HepG2 (cell line): ENCODE data around the gene UQCRHL. TPM values are rescaled to one million over a fixed set of nuclear protein-coding genes. Genes with fewer than 3 reads are reported as not detected.

Experiments
- ASH2L ChIP-seq: fragments of 300-600, 200-600 bp; sonication (generic); IDR thresholded peaks from 2 replicates; pipeline ENCODE4 v1.7.0; 2017; ENCODE audit warnings: low read depth, mild to moderate bottlenecking, moderate library complexity, mixed read lengths, low read length; ENCODE audit not compliant: insufficient read length
- BCL6 ChIP-seq: IDR thresholded peaks from 2 replicates; pipeline ENCODE4 v1.6.1; 2016; ENCODE audit warnings: missing genetic modification reagents, missing compliant biosample characterization
- DNMT3B ChIP-seq: conservative IDR thresholded peaks from 2 replicates; pipeline ENCODE4 v1.6.1; 2016; ENCODE audit warnings: missing biosample characterization, control low read depth
- ETV5 ChIP-seq: IDR thresholded peaks from 2 replicates; pipeline ENCODE4 v1.6.1; 2018; ENCODE audit warnings: missing biosample characterization, missing genetic modification reagents, inconsistent platforms, borderline replicate concordance
- FOXA3 ChIP-seq: IDR thresholded peaks from 2 replicates; pipeline ENCODE4 v1.6.1; 2016; ENCODE audit warnings: missing genetic modification reagents, missing compliant biosample characterization
- HNRNPLL ChIP-seq: fragments of 200-400 bp; formaldehyde crosslinking; IDR thresholded peaks from 2 replicates; pipeline ENCODE4 v1.6.1; 2017; ENCODE audit warnings: mild to moderate bottlenecking, low read depth, low read length; ENCODE audit not compliant: poor library complexity, severe bottlenecking
- LCORL ChIP-seq, 2 experiments: fragments of 450-650 bp in 1 of 2; sonication (generic) in 1 of 2; formaldehyde crosslinking in 1 of 2; IDR thresholded peaks; 2 replicates each; pipeline versions ENCODE4 v1.5.0 to v1.6.1; 2017 to 2020; ENCODE audit warnings: antibody characterized with exemption in 1 of 2, missing genetic modification reagents in 1 of 2
- MIER3 ChIP-seq: IDR thresholded peaks from 2 replicates; pipeline ENCODE4 v1.6.1; 2016; ENCODE audit warnings: missing compliant biosample characterization, borderline replicate concordance
- NCOA2 ChIP-seq: sonication (generic); formaldehyde crosslinking; IDR thresholded peaks from 2 replicates; pipeline ENCODE4 v1.8.0; 2022; ENCODE audit warnings: inconsistent platforms
- NFKB2 ChIP-seq: sonication (generic); formaldehyde crosslinking; IDR thresholded peaks from 2 replicates; pipeline ENCODE4 v1.4.0; 2020; ENCODE audit warnings: missing genetic modification reagents, borderline replicate concordance
- PHF20 ChIP-seq: sonication (generic); formaldehyde crosslinking; IDR thresholded peaks from 2 replicates; pipeline ENCODE4 v1.5.0; 2020; ENCODE audit warnings: mild to moderate bottlenecking, missing genetic modification reagents
- PRMT3 ChIP-seq: sonication (generic); formaldehyde crosslinking; IDR thresholded peaks from 2 replicates; pipeline ENCODE4 v1.8.1; 2022; ENCODE audit warnings: low read depth, mild to moderate bottlenecking, moderate library complexity, missing genetic modification reagents, borderline replicate concordance
- REL ChIP-seq: sonication (generic); formaldehyde crosslinking; conservative IDR thresholded peaks from 2 replicates; pipeline ENCODE4 v1.8.0; 2022; ENCODE audit warnings: mild to moderate bottlenecking, missing genetic modification reagents, moderate library complexity
- ZBTB7A ChIP-seq: sonication (generic); formaldehyde crosslinking; IDR thresholded peaks from 2 replicates; pipeline ENCODE4 v1.8.0; 2022; ENCODE audit warnings: mild to moderate bottlenecking, missing genetic modification reagents
- ZNF124 ChIP-seq: sonication (generic); formaldehyde crosslinking; IDR thresholded peaks from 2 replicates; pipeline ENCODE4 v1.4.0; 2020; ENCODE audit warnings: missing genetic modification reagents
- ZNF441 ChIP-seq: sonication (generic); formaldehyde crosslinking; IDR thresholded peaks from 2 replicates; pipeline ENCODE4 v1.7.0; 2021; ENCODE audit warnings: missing genetic modification reagents, borderline replicate concordance
- ZNF724P ChIP-seq: sonication (generic); formaldehyde crosslinking; IDR thresholded peaks from 2 replicates; pipeline ENCODE4 v1.8.0; 2022; ENCODE audit warnings: missing genetic modification reagents, borderline replicate concordance
- ZZZ3 ChIP-seq: sonication (generic); formaldehyde crosslinking; IDR thresholded peaks from 2 replicates; pipeline ENCODE4 v1.4.0; 2020; ENCODE audit warnings: missing genetic modification reagents, mild to moderate bottlenecking, borderline replicate concordance
- polyA plus RNA-seq, 8 experiments: library from polyadenylated mRNA; depleted of rRNA in 3 of 8; stranded (reverse) in 7 of 8; unstranded in 1 of 8; fragments of >200 nt; fragmentation: Illumina TruSeq in 4 of 8; extraction: Trizol in 4 of 8; gene quantifications; 2 replicates each; pipeline versions ENCODE4 v1.2.1 to v1.2.3, GENCODE V29; 2011 to 2016; ENCODE audit warnings: low read depth in 4 of 8, missing spikeins in 1 of 8, mixed read lengths in 1 of 8; ENCODE audit not compliant: insufficient read depth in 1 of 8
- total RNA-seq, 5 experiments: library from RNA; depleted of rRNA; stranded (reverse); fragments of >200 nt; fragmentation: Illumina TruSeq; extraction: Trizol; gene quantifications; 2 replicates each; pipeline ENCODE4 v1.2.3, GENCODE V29; 2016; ENCODE audit warnings: low read depth in 1 of 5
- TF ChIP-seq, protein P1 (sequence below): IDR thresholded peaks from 2 replicates; pipeline ENCODE4 v1.6.1; 2012; ENCODE audit warnings: inconsistent platforms
- TF ChIP-seq, protein P2 (sequence below): sonication (generic); formaldehyde crosslinking; IDR thresholded peaks from 2 replicates; pipeline ENCODE4 v1.4.0; 2020; ENCODE audit warnings: missing genetic modification reagents, borderline replicate concordance
- TF ChIP-seq, protein P3 (sequence below): sonication (generic); formaldehyde crosslinking; IDR thresholded peaks from 2 replicates; pipeline ENCODE4 v1.8.0; 2022; ENCODE audit warnings: missing genetic modification reagents, mild to moderate bottlenecking, moderate library complexity, borderline replicate concordance
- TF ChIP-seq, protein P4 (sequence below): sonication (generic); formaldehyde crosslinking; IDR thresholded peaks from 2 replicates; pipeline ENCODE4 v1.8.1; 2023; ENCODE audit warnings: mild to moderate bottlenecking, missing genetic modification reagents

Gene UQCRHL
- total and polyA plus RNA-seq, 2 of the 13 experiments (the other 11 are each of a cell fraction or from before 2014, with no cell fraction given), result 1.8 to 2.3 TPM

DNA sequence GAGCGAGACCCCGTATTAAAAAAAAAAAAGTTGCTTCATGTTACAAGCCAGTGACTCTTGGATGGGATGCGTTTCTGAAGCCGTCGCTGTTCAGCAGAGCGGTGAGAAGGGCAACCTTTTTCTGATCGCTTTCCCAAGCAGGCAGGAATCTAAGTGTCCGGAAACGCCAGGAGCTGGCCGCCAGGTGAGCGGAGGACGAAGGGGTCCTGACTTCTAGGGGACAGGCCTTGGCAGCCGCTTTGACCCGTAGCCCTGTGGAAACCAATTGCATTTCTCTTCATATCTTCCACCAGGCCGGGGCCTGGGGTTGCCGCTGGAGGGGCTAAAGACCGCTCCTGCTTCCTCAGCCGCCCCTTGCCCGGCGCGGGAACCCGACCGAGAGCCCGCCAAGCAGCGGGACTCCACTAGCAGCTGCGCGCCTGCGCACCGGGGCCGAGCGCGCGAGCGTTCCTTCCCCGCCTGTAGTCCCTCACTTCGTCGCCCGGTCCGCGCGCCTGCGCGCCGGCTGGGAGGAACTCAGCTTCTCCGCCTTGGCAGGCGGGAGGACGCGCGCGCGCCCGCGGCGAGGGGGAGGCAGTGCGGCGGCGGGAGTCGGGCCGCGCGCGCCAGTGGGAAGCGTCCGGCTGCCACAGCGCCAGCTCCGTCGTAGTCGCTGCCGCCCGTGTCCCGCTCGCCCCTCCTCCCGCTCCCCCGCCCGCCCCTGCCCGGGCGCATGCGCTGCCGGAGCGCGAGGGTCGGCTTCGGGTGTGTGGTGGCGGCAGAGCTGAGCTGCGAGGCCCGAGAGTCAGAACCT is 39.8 kb upstream of the UQCRHL start, which contains the start of gene SPEN (continued):
- TF ChIP-seq NCOA2 (CRISPR knock-in tag), result peak; percentile 18; the same call in 1 of the 2 replicates
- TF ChIP-seq FOXA3 (CRISPR knock-in tag), result peak; percentile 38; the same call in 1 of the 2 replicates
- TF ChIP-seq BCL6 (CRISPR knock-in tag), result 0 out of 2 replicates have a peak, but pooled peaks have one; percentile 27
- TF ChIP-seq ZZZ3 (CRISPR knock-in tag), result 0 out of 2 replicates have a peak, but pooled peaks have one; percentile 32
- 0 out of 2 replicates have a peak, but pooled peaks have one; percentile 18 for TF ChIP-seq ZNF724P (CRISPR knock-in tag)
- TF ChIP-seq, protein P1, sequence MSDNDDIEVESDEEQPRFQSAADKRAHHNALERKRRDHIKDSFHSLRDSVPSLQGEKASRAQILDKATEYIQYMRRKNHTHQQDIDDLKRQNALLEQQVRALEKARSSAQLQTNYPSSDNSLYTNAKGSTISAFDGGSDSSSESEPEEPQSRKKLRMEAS, result peak; percentile 66; the same call in 1 of the 2 replicates
- TF ChIP-seq ZNF124, result 0 out of 2 replicates have a peak, but pooled peaks have one; percentile 27
- TF ChIP-seq ZNF441, result no peak
- TF ChIP-seq, protein P2, sequence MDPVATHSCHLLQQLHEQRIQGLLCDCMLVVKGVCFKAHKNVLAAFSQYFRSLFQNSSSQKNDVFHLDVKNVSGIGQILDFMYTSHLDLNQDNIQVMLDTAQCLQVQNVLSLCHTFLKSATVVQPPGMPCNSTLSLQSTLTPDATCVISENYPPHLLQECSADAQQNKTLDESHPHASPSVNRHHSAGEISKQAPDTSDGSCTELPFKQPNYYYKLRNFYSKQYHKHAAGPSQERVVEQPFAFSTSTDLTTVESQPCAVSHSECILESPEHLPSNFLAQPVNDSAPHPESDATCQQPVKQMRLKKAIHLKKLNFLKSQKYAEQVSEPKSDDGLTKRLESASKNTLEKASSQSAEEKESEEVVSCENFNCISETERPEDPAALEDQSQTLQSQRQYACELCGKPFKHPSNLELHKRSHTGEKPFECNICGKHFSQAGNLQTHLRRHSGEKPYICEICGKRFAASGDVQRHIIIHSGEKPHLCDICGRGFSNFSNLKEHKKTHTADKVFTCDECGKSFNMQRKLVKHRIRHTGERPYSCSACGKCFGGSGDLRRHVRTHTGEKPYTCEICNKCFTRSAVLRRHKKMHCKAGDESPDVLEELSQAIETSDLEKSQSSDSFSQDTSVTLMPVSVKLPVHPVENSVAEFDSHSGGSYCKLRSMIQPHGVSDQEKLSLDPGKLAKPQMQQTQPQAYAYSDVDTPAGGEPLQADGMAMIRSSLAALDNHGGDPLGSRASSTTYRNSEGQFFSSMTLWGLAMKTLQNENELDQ (CRISPR knock-in tag), result no peak
- TF ChIP-seq NFKB2 (CRISPR knock-in tag), result peak; percentile 59; the same call in 1 of the 2 replicates
- no peak for TF ChIP-seq LCORL (IDR thresholded peaks at IDR 0.05)
- TF ChIP-seq LCORL (CRISPR knock-in tag; IDR thresholded peaks at IDR 0.05), result 0 out of 2 replicates have a peak, but pooled peaks have one; percentile 33
- TF ChIP-seq ZBTB7A (CRISPR knock-in tag), result peak; percentile 43; the same call in 1 of the 2 replicates
- TF ChIP-seq REL (CRISPR knock-in tag), result no peak
- no peak for TF ChIP-seq DNMT3B (CRISPR knock-in tag)
- TF ChIP-seq, protein P3, sequence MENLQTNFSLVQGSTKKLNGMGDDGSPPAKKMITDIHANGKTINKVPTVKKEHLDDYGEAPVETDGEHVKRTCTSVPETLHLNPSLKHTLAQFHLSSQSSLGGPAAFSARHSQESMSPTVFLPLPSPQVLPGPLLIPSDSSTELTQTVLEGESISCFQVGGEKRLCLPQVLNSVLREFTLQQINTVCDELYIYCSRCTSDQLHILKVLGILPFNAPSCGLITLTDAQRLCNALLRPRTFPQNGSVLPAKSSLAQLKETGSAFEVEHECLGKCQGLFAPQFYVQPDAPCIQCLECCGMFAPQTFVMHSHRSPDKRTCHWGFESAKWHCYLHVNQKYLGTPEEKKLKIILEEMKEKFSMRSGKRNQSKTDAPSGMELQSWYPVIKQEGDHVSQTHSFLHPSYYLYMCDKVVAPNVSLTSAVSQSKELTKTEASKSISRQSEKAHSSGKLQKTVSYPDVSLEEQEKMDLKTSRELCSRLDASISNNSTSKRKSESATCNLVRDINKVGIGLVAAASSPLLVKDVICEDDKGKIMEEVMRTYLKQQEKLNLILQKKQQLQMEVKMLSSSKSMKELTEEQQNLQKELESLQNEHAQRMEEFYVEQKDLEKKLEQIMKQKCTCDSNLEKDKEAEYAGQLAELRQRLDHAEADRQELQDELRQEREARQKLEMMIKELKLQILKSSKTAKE (CRISPR knock-in tag), result peak; percentile 34; the same call in 1 of the 2 replicates
- peak; percentile 65 for TF ChIP-seq ETV5 (CRISPR knock-in tag)
- TF ChIP-seq PHF20 (CRISPR knock-in tag), result 0 out of 2 replicates have a peak, but pooled peaks have one; percentile 14
- TF ChIP-seq, protein P4, sequence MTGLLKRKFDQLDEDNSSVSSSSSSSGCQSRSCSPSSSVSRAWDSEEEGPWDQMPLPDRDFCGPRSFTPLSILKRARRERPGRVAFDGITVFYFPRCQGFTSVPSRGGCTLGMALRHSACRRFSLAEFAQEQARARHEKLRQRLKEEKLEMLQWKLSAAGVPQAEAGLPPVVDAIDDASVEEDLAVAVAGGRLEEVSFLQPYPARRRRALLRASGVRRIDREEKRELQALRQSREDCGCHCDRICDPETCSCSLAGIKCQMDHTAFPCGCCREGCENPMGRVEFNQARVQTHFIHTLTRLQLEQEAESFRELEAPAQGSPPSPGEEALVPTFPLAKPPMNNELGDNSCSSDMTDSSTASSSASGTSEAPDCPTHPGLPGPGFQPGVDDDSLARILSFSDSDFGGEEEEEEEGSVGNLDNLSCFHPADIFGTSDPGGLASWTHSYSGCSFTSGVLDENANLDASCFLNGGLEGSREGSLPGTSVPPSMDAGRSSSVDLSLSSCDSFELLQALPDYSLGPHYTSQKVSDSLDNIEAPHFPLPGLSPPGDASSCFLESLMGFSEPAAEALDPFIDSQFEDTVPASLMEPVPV (CRISPR knock-in tag), result 0 out of 2 replicates have a peak, but pooled peaks have one; percentile 12
- peak; percentile 27; the same call in 1 of the 2 replicates for TF ChIP-seq MIER3 (CRISPR knock-in tag)
- TF ChIP-seq HNRNPLL, result peak; percentile 81
- peak; percentile 56 for TF ChIP-seq PRMT3 (CRISPR knock-in tag)
- no peak for TF ChIP-seq ASH2L
